Thyroid gland (tissue), 4 donors: ENCODE measurements around the gene ZBTB17. TPM values are rescaled to one million over a fixed set of nuclear protein-coding genes. Genes with fewer than 3 reads are reported as not detected.
A peak's percentile ranks its signal among the peaks of the same experiment; 100 is the strongest.
"Not testable (repeated sequence)": the region's sequence is repeated elsewhere in the genome, so short reads cannot be mapped to it uniquely, and the experiment has no call there.

Source experiments
- DNase-seq, 2 donors: peaks; one replicate each; pipeline ENCODE4 v3.0.0-alpha.2; 2019
- H3K27ac ChIP-seq, 3 donors: fragments of 200-600 bp; sonication (generic); 1 replicate in 2 of 3; 2 replicates in 1 of 3; pipeline ENCODE4 v1.5.1; 2016 to 2019; ENCODE audit warnings: mild to moderate bottlenecking in 1 of 3, moderate library complexity in 1 of 3
- H3K27me3 ChIP-seq: fragments of 200-600 bp; sonication (generic); one replicate; pipeline ENCODE4 v1.5.1; 2019
- H3K36me3 ChIP-seq, 2 donors: fragments of 200-600 bp; sonication (generic); one replicate each; pipeline ENCODE4 v1.5.1; 2016 to 2019
- H3K4me1 ChIP-seq, 2 donors: fragments of 200-600 bp; sonication (generic); one replicate each; pipeline ENCODE4 v1.5.1; 2017 to 2019
- H3K4me3 ChIP-seq, 3 donors: fragments of 200-600 bp; sonication (generic); replicated peaks in 1 of 3; 1 replicate in 2 of 3; 2 replicates in 1 of 3; pipeline ENCODE4 v1.5.1; 2016; ENCODE audit warnings: mild to moderate bottlenecking in 1 of 3
- H3K9me3 ChIP-seq: fragments of 200-600 bp; sonication (generic); one replicate; pipeline ENCODE4 v1.5.1; 2017
- POLR2A ChIP-seq, 2 donors: fragments of 450-650 bp; IDR thresholded peaks; one replicate each; pipeline ENCODE4 v1.6.1; 2017; ENCODE audit warnings: antibody characterized with exemption in 2 of 2, mild to moderate bottlenecking in 2 of 2, moderate library complexity in 1 of 2
- WGBS, 2 donors: methylation state at CpG; one replicate each; pipeline ENCODE4 v1.1.5; 2017; 5-methylcytosine and 5-hydroxymethylcytosine counted together
- intact Hi-C: fragments of 100-400 bp; cut with DNase I; formaldehyde crosslinking; loops from one replicate; pipeline ENCODE4 v1.15.1; 2023
- total RNA-seq, 4 donors: library from RNA; depleted of rRNA; stranded (reverse); fragments of >200 nt; gene quantifications; one replicate each; pipeline ENCODE4 v1.2.3, GENCODE V29; 2016
- TF ChIP-seq, protein P1 (sequence below), 6 experiments: fragments of 200-600 bp in 3 of 6; fragments of 450-650 bp in 3 of 6; sonication (generic) in 3 of 6; IDR thresholded peaks; one replicate each; pipeline ENCODE4 v1.5.1; 2016 to 2019; ENCODE audit warnings: antibody characterized with exemption in 6 of 6, mild to moderate bottlenecking in 2 of 6, inconsistent platforms in 1 of 6, moderate library complexity in 1 of 6

ZBTB17 gene
- total RNA-seq, 4 donors from 2014 or later, result 31.4 to 52.1 (median 36.1) TPM

DNA sequence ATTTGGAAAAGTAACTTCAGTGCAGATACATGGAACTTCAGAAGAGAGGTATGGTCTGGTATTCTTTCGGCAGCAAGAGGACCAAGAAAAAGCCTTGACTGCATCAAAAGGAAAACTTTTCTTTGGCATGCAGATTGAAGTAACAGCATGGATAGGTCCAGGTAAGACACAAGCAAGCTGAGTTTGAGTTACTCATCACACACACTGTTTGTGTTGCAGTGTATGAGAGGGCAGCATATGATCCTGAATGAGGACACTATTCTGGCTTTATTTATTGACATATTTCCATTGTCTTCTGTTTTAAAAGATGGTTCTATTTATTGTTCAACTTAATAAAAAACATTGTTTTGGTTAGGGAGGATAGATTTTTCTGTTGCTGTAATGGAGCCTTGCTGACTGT, 64.8 kb downstream of the ZBTB17 start:
- no peak for DNase-seq
- Histone ChIP-seq H3K27ac (peak overlapping the region in 1 of 3 donors; percentile 15), H3K4me1 (peaks cover 10 to 12% of the 10 kb centered on the region in 2 donors), H3K9me3 (no peaks in the 10 kb centered on the region), H3K4me3 (no peak overlapping the region), H3K36me3 (peaks cover 5 to 15% of the 10 kb centered on the region in 2 donors), H3K27me3 (no peaks in the 10 kb centered on the region)
- intact Hi-C loops, result no loop called here
- WGBS, 2 donors, result 93 to 95% methylated on average over 1 of the region's 1 CpG
- TF ChIP-seq POLR2A (IDR thresholded peaks at IDR 0.05), result no peak
- TF ChIP-seq, protein P1, sequence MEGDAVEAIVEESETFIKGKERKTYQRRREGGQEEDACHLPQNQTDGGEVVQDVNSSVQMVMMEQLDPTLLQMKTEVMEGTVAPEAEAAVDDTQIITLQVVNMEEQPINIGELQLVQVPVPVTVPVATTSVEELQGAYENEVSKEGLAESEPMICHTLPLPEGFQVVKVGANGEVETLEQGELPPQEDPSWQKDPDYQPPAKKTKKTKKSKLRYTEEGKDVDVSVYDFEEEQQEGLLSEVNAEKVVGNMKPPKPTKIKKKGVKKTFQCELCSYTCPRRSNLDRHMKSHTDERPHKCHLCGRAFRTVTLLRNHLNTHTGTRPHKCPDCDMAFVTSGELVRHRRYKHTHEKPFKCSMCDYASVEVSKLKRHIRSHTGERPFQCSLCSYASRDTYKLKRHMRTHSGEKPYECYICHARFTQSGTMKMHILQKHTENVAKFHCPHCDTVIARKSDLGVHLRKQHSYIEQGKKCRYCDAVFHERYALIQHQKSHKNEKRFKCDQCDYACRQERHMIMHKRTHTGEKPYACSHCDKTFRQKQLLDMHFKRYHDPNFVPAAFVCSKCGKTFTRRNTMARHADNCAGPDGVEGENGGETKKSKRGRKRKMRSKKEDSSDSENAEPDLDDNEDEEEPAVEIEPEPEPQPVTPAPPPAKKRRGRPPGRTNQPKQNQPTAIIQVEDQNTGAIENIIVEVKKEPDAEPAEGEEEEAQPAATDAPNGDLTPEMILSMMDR (IDR thresholded peaks at IDR 0.05), result no peak

DNA sequence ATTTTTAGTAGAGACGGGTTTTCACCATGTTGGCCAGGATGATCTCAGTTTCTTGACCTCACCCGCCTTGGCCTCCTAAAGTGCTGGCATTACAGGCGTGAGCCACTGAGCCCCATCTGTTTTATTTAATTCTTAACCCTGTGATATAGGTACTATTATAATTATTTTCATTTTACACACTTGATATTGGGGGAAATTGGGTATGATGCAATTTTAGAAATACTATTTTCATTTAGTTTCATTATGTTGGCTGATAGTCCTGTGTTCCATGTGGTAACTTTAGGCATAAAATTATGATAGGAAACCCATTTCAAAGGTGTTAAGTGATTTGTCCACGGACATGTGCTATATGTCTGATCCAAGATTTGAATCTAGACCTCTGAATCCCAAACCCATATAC, 67.3 kb downstream of the ZBTB17 start:
- H3K27me3 ChIP-seq, result no peaks in the 10 kb centered on the region
- intact Hi-C loops, result no loop called here
- 97 to 98% methylated on average over 4 of the region's 4 CpGs for WGBS, 2 donors

GRCh38 chr1:15902882-15903281, 73.0 kb downstream of the ZBTB17 start:
- Histone ChIP-seq H3K36me3 (no peaks in the 10 kb centered on the region), H3K27ac (no peak overlapping the region), H3K4me3 (no peak overlapping the region), H3K27me3 (no peaks in the 10 kb centered on the region), H3K9me3 (no peaks in the 10 kb centered on the region), H3K4me1 (peaks cover 23 to 30% of the 10 kb centered on the region in 2 donors)
- WGBS, 2 donors, result 90 to 92% methylated on average over 3 of the region's 3 CpGs
- no peak for DNase-seq
- intact Hi-C loops, result no loop called here
- TF ChIP-seq POLR2A (IDR thresholded peaks at IDR 0.05), result no peak
- TF ChIP-seq, protein P1 (IDR thresholded peaks at IDR 0.05), result no peak

More for the DNA sequence above, 67.3 kb downstream of the ZBTB17 start:
- Histone ChIP-seq H3K9me3 (no peaks in the 10 kb centered on the region), H3K4me3 (no peak overlapping the region), H3K4me1 (peaks cover 4 to 8% of the 10 kb centered on the region in 2 donors), H3K36me3 (peaks cover 5 to 15% of the 10 kb centered on the region in 2 donors), H3K27ac (no peak overlapping the region)
- no peak for DNase-seq
- TF ChIP-seq POLR2A (IDR thresholded peaks at IDR 0.05), result no peak
- TF ChIP-seq, protein P1 (IDR thresholded peaks at IDR 0.05), result no peak

GRCh38 chr1:15900662-15901279, 75.1 kb downstream of the ZBTB17 start:
- Histone ChIP-seq H3K4me3 (no peak overlapping the region), H3K27me3 (no peaks in the 10 kb centered on the region), H3K4me1 (peaks cover 19 to 33% of the 10 kb centered on the region in 2 donors), H3K27ac (peak overlapping the region; percentile 79 to 92 (median 79)), H3K9me3 (no peaks in the 10 kb centered on the region), H3K36me3 (no peaks in the 10 kb centered on the region)
- intact Hi-C loops, result no loop called here
- TF ChIP-seq, protein P1 (IDR thresholded peaks at IDR 0.05), result peak in 1 of 6 experiments; percentile 28
- TF ChIP-seq POLR2A (IDR thresholded peaks at IDR 0.05), result no peak
- peak; percentile 85 to 89 for DNase-seq
- 35 to 40% methylated on average over 8 of the region's 8 CpGs for WGBS, 2 donors

- H3K27me3 ChIP-seq, result no peaks in the 10 kb centered on the region
- H3K36me3 ChIP-seq, result no peaks in the 10 kb centered on the region
- WGBS, 2 donors, result 89 to 93% methylated on average over 9 of the region's 9 CpGs
- H3K9me3 ChIP-seq, result no peaks in the 10 kb centered on the region
- peak overlapping the region in 1 of 3 donors; percentile 79 for H3K27ac ChIP-seq
- no peak for TF ChIP-seq POLR2A (IDR thresholded peaks at IDR 0.05)
- TF ChIP-seq, protein P1 (IDR thresholded peaks at IDR 0.05), result no peak
- no peak for DNase-seq
- no peak overlapping the region for H3K4me3 ChIP-seq
- peaks cover 19 to 34% of the 10 kb centered on the region in 2 donors for H3K4me1 ChIP-seq
- intact Hi-C loops, result loop anchor here (10.0 kb wide), 1 partner anchor 54 kb away; the partner anchor contains the start of gene SPEN
Measured at GRCh38 chr1:15899266-15899665, 76.6 kb downstream of the ZBTB17 start.

- peaks cover 38 to 56% of the 10 kb centered on the region in 2 donors for H3K4me1 ChIP-seq
- not testable (repeated sequence) for H3K9me3 ChIP-seq, H3K36me3 ChIP-seq, H3K4me3 ChIP-seq, H3K27me3 ChIP-seq, DNase-seq, H3K27ac ChIP-seq
- intact Hi-C loops, result loop anchor here (10.0 kb wide), 1 partner anchor 52 kb away; the partner anchor contains the start of gene SPEN
- WGBS, 2 donors, result 95% methylated on average over 20 of the region's 20 CpGs
Measured at GRCh38 chr1:15896841-15897610, 78.9 kb downstream of the ZBTB17 start.
